Lung (tissue), 12 donors: ENCODE measurements around the gene PRR30. TPM values are rescaled to one million over a fixed set of nuclear protein-coding genes. Genes with fewer than 3 reads are reported as not detected.
A peak's percentile ranks its signal among the peaks of the same experiment; 100 is the strongest.

Experiments used
- ATAC-seq: fragments of 200-7000 bp; cut with Tn5 transposase; one replicate; pipeline ENCODE4 v1.9.1; 2020; ENCODE audit warnings: moderate number of reproducible peaks; ENCODE audit not compliant: insufficient read depth, low FRiP score
- DNase-seq, 3 donors: peaks; one replicate each; pipeline ENCODE4 v3.0.0-alpha.2; 2013 to 2017
- H3K27ac ChIP-seq, 2 donors: one replicate each; pipeline ENCODE4 v1.5.1; 2013; ENCODE audit warnings: mild to moderate bottlenecking in 2 of 2, moderate library complexity in 2 of 2, control low read depth in 1 of 2, inconsistent platforms in 1 of 2, low read depth in 1 of 2, low read length in 1 of 2
- H3K27me3 ChIP-seq, 3 donors: one replicate each; pipeline ENCODE4 v1.5.1; 2013; ENCODE audit warnings: low read length in 2 of 3; ENCODE audit not compliant: control insufficient read depth in 3 of 3, insufficient read depth in 3 of 3
- H3K36me3 ChIP-seq, 4 donors: one replicate each; pipeline ENCODE4 v1.5.1; 2013; ENCODE audit warnings: low read length in 4 of 4, mild to moderate bottlenecking in 1 of 4, moderate library complexity in 1 of 4; ENCODE audit not compliant: control insufficient read depth in 4 of 4, insufficient read depth in 4 of 4
- H3K4me1 ChIP-seq, 5 donors: one replicate each; pipeline ENCODE4 v1.5.1; 2013; ENCODE audit warnings: low read length in 5 of 5, mild to moderate bottlenecking in 2 of 5, moderate library complexity in 1 of 5; ENCODE audit not compliant: control insufficient read depth in 5 of 5, insufficient read depth in 5 of 5
- H3K4me3 ChIP-seq: one replicate; pipeline ENCODE4 v1.5.1; 2013; ENCODE audit warnings: mild to moderate bottlenecking, control low read depth, moderate library complexity
- H3K9ac ChIP-seq, 2 donors: one replicate each; pipeline ENCODE4 v1.5.1; 2013; ENCODE audit warnings: low read length in 2 of 2, control low read depth in 1 of 2; ENCODE audit not compliant: insufficient read depth in 1 of 2
- H3K9me3 ChIP-seq, 4 donors: one replicate each; pipeline ENCODE4 v1.5.1; 2013; ENCODE audit warnings: low read length in 3 of 4, mild to moderate bottlenecking in 1 of 4, moderate library complexity in 1 of 4; ENCODE audit not compliant: control insufficient read depth in 4 of 4, insufficient read depth in 3 of 4
- CTCF ChIP-seq: IDR thresholded peaks from 2 replicates; pipeline ENCODE4 v1.5.1; 2012; ENCODE audit warnings: mild to moderate bottlenecking; ENCODE audit errors: control extremely low read depth, extremely low read depth
- WGBS, 2 donors: extraction: QIAGEN DNeasy Blood & Tissue Kit; methylation state at CpG; one replicate each; pipeline ENCODE4 v1.1.7; 2013; 5-methylcytosine and 5-hydroxymethylcytosine counted together
- polyA plus RNA-seq, 2 donors: library from polyadenylated mRNA; stranded (reverse); fragments of 200-250 nt; gene quantifications; one replicate each; pipeline ENCODE4 v1.2.1, GENCODE V29; 2013
- total RNA-seq, 2 donors: library from RNA; depleted of rRNA in 1 of 2; stranded (reverse); fragments of >200 nt in 1 of 2; gene quantifications; one replicate each; pipeline ENCODE4 v1.2.1, GENCODE V29; 2014 to 2021
- donor health status: control.
- donor health status: control.
- donor health status: Bipolar disorder and iron deficiency.
- donor health status: healthy.
- donor health status: DM: yes; HTN: yes; CAD: no.

Gene PRR30
- total and polyA plus RNA-seq, 4 donors: not detected

- 60 to 68% methylated on average over 4 of the region's 4 CpGs for WGBS, 2 donors
- peaks cover 0 to 7% (median 2%) of the 10 kb centered on the region in 5 donors for H3K4me1 ChIP-seq
- no peak for TF ChIP-seq CTCF
- no peaks in the 10 kb centered on the region for H3K9me3 ChIP-seq
- no peak overlapping the region for H3K9ac ChIP-seq
- no peak overlapping the region for H3K27ac ChIP-seq
- peaks cover 0 to 2% (median 2%) of the 10 kb centered on the region in 3 donors for H3K27me3 ChIP-seq
- ATAC-seq (no peak), DNase-seq (peak; percentile 19 to 61 (median 29))
- no peaks in the 10 kb centered on the region for H3K36me3 ChIP-seq
- no peak overlapping the region for H3K4me3 ChIP-seq
Observed at GRCh38 chr2:27184115-27184514, 44.9 kb upstream of the PRR30 start.

- no peaks in the 10 kb centered on the region for H3K9me3 ChIP-seq
- no peak overlapping the region for H3K9ac ChIP-seq
- no peak for DNase-seq
- no peak for TF ChIP-seq CTCF
- no peak for ATAC-seq
- H3K4me3 ChIP-seq: no peak overlapping the region
- H3K36me3 ChIP-seq: no peaks in the 10 kb centered on the region
- H3K4me1 ChIP-seq: peaks cover 0 to 7% (median 2%) of the 10 kb centered on the region in 5 donors
- WGBS, 2 donors: 70 to 93% methylated on average over 4 of the region's 4 CpGs
- H3K27ac ChIP-seq: no peak overlapping the region
- H3K27me3 ChIP-seq: peaks cover 0 to 4% (median 2%) of the 10 kb centered on the region in 3 donors
Observed at GRCh38 chr2:27182346-27182745, 43.1 kb upstream of the PRR30 start.

- Histone ChIP-seq H3K4me3 (no peak overlapping the region), H3K9me3 (no peaks in the 10 kb centered on the region), H3K27ac (no peak overlapping the region), H3K9ac (no peak overlapping the region), H3K36me3 (no peaks in the 10 kb centered on the region), H3K4me1 (peaks cover 0 to 3% (median 0%) of the 10 kb centered on the region in 5 donors), H3K27me3 (peaks cover 0 to 7% (median 4%) of the 10 kb centered on the region in 3 donors)
- no peak for DNase-seq
- WGBS, 2 donors: 61 to 71% methylated on average over 3 of the region's 3 CpGs
- no peak for TF ChIP-seq CTCF
- ATAC-seq: no peak
Observed at GRCh38 chr2:27179344-27180000, 40.3 kb upstream of the PRR30 start.

- Histone ChIP-seq H3K27ac (no peak overlapping the region), H3K4me3 (no peak overlapping the region), H3K9ac (no peak overlapping the region), H3K27me3 (peaks cover 0 to 15% (median 4%) of the 10 kb centered on the region in 3 donors), H3K9me3 (no peaks in the 10 kb centered on the region), H3K36me3 (no peaks in the 10 kb centered on the region), H3K4me1 (no peaks in the 10 kb centered on the region)
- 89 to 95% methylated on average over 3 of the region's 3 CpGs for whole genome bisulfite sequencing, 2 donors
- no peak for DNase-seq
- TF ChIP-seq CTCF: no peak
- ATAC-seq: no peak
Observed at GRCh38 chr2:27178469-27178868, 39.3 kb upstream of the PRR30 start.
